SK-N-SH (cell line): ENCODE results near the gene ITPRIPL2. TPM values are rescaled to one million over a fixed set of nuclear protein-coding genes. Genes with fewer than 3 reads are reported as not detected.
A peak's percentile ranks its signal among the peaks of the same experiment; 100 is the strongest.

Experiments used
- CTCF ChIA-PET: fragments of 300-600, 350-600 bp; formaldehyde crosslinking; extraction: SDS; loops from one replicate; lab custom pipeline; 2021; lab: Yijun Ruan, JAX
- POLR2A ChIA-PET: fragments of 350-600 bp; sonication (Branson Sonifier 250); formaldehyde crosslinking; extraction: SDS; loops from one replicate; lab custom pipeline; 2020; ENCODE audit warnings: antibody characterized with exemption, inconsistent platforms; lab: Yijun Ruan, JAX
- DNase-seq: peaks from one replicate; pipeline ENCODE4 v3.0.0; 2012
- H2AFZ ChIP-seq: fragments of 200-600 bp; sonication (generic); 2 replicates; pipeline ENCODE4 v1.8.1; 2016; ENCODE audit warnings: antibody characterized with exemption, mild to moderate bottlenecking, low read depth
- H3F3A ChIP-seq: fragments of 200-600 bp; sonication (generic); replicated peaks from 2 replicates; pipeline ENCODE3; 2016; ENCODE audit warnings: antibody characterized with exemption, mild to moderate bottlenecking; ENCODE audit not compliant: insufficient read depth
- H3K27ac ChIP-seq, 2 experiments: fragments of 200-500 bp in 1 of 2; fragments of 200-600 bp in 1 of 2; sonication (Bioruptor generic) in 1 of 2; sonication (generic), shearing (Covaris generic) in 1 of 2; 2 replicates each; pipeline versions ENCODE4 v1.5.1 to v1.6.1; 2014 to 2016; ENCODE audit warnings: low read depth in 2 of 2, inconsistent platforms in 1 of 2, low read length in 1 of 2, mild to moderate bottlenecking in 1 of 2, mixed read lengths in 1 of 2
- H3K27me3 ChIP-seq: fragments of 200-600 bp; sonication (generic), shearing (Covaris generic); 2 replicates; pipeline ENCODE4 v1.6.1; 2016; ENCODE audit warnings: mixed run types; ENCODE audit not compliant: insufficient read depth
- H3K36me3 ChIP-seq, 2 experiments: fragments of 200-500 bp in 1 of 2; fragments of 200-600 bp in 1 of 2; sonication (Bioruptor generic) in 1 of 2; sonication (generic) in 1 of 2; replicated peaks in 1 of 2; 2 replicates each; pipeline versions ENCODE3 to v1.5.1; 2014 to 2016; ENCODE audit warnings: low read length in 1 of 2, mild to moderate bottlenecking in 1 of 2; ENCODE audit not compliant: insufficient read depth in 2 of 2, control insufficient read depth in 1 of 2
- H3K4me1 ChIP-seq, 2 experiments: fragments of 200-500 bp in 1 of 2; fragments of 200-600 bp in 1 of 2; sonication (Bioruptor generic) in 1 of 2; sonication (generic), shearing (Covaris generic) in 1 of 2; 2 replicates each; pipeline versions ENCODE4 v1.5.1 to v1.6.1; 2014 to 2016; ENCODE audit warnings: low read depth in 1 of 2, low read length in 1 of 2, mixed run types in 1 of 2; ENCODE audit not compliant: insufficient read depth in 2 of 2, control insufficient read depth in 1 of 2
- H3K4me2 ChIP-seq: fragments of 200-600 bp; sonication (generic), shearing (Covaris generic); 2 replicates; pipeline ENCODE4 v1.6.1; 2017; ENCODE audit warnings: mixed run types
- H3K4me3 ChIP-seq, 2 experiments: fragments of 200-500 bp in 1 of 2; fragments of 200-600 bp in 1 of 2; sonication (Bioruptor generic) in 1 of 2; sonication (generic), shearing (Covaris generic) in 1 of 2; 2 replicates each; pipeline versions ENCODE4 v1.5.1 to v1.8.1; 2014 to 2016; ENCODE audit warnings: low read depth in 2 of 2, inconsistent platforms in 1 of 2, low read length in 1 of 2, mild to moderate bottlenecking in 1 of 2, mixed read lengths in 1 of 2, moderate library complexity in 1 of 2
- H3K79me2 ChIP-seq: fragments of 200-600 bp; sonication (generic); 2 replicates; pipeline ENCODE4 v1.8.1; 2017; ENCODE audit warnings: mild to moderate bottlenecking; ENCODE audit not compliant: insufficient read depth
- H3K9ac ChIP-seq: fragments of 200-600 bp; sonication (generic); 2 replicates; pipeline ENCODE4 v1.6.1; 2017; ENCODE audit warnings: mixed run types
- H3K9me2 ChIP-seq: fragments of 200-600 bp; sonication (generic); 2 replicates; pipeline ENCODE4 v1.6.1; 2017; ENCODE audit warnings: mixed run types
- H3K9me3 ChIP-seq: fragments of 200-600 bp; sonication (generic); 2 replicates; pipeline ENCODE4 v1.6.1; 2017; ENCODE audit warnings: mixed run types, mild to moderate bottlenecking, moderate library complexity
- H4K20me1 ChIP-seq: fragments of 200-600 bp; sonication (generic); 2 replicates; pipeline ENCODE4 v1.6.1; 2017; ENCODE audit warnings: mild to moderate bottlenecking, mixed run types; ENCODE audit not compliant: insufficient read depth
- ELF1 ChIP-seq: IDR thresholded peaks from 2 replicates; pipeline ENCODE4 v1.4.0; 2012
- FOSL2 ChIP-seq: IDR thresholded peaks from 2 replicates; pipeline ENCODE4 v1.4.0; 2012; ENCODE audit warnings: low read depth, mild to moderate bottlenecking, moderate library complexity, borderline replicate concordance
- JUND ChIP-seq: IDR thresholded peaks from 2 replicates; pipeline ENCODE4 v1.4.0; 2012
- MAX ChIP-seq: IDR thresholded peaks from 2 replicates; pipeline ENCODE4 v1.4.0; 2012; ENCODE audit warnings: low read depth
- MEF2A ChIP-seq: IDR thresholded peaks from 2 replicates; pipeline ENCODE4 v1.4.0; 2012; ENCODE audit warnings: low read depth, borderline replicate concordance
- MXI1 ChIP-seq: IDR thresholded peaks from 2 replicates; pipeline ENCODE4 v1.6.1; 2012; ENCODE audit warnings: mild to moderate bottlenecking, low read depth, low read length, improper control_type of control experiment
- NRF1 ChIP-seq: IDR thresholded peaks from 2 replicates; pipeline ENCODE4 v1.6.1; 2012; ENCODE audit warnings: low read depth, mild to moderate bottlenecking, low read length
- POLR2AphosphoS5 ChIP-seq: IDR thresholded peaks from 2 replicates; pipeline ENCODE4 v1.6.1; 2012; ENCODE audit warnings: low read depth, low read length
- RAD21 ChIP-seq: IDR thresholded peaks from 2 replicates; pipeline ENCODE4 v1.6.1; 2012; ENCODE audit warnings: mild to moderate bottlenecking, low read length
- REST ChIP-seq: IDR thresholded peaks from 2 replicates; pipeline ENCODE4 v1.6.1; 2012; ENCODE audit warnings: mild to moderate bottlenecking, low read depth, low read length, moderate library complexity
- TCF12 ChIP-seq: IDR thresholded peaks from 2 replicates; pipeline ENCODE4 v1.4.0; 2012
- YY1 ChIP-seq: IDR thresholded peaks from 2 replicates; pipeline ENCODE4 v1.4.0; 2012; ENCODE audit warnings: low read depth, mild to moderate bottlenecking
- WGBS: methylation state at CpG from one replicate; pipeline ENCODE4 v1.1.6; 2017; ENCODE audit warnings: low lambda C conversion rate; 5-methylcytosine and 5-hydroxymethylcytosine counted together
- polyA plus RNA-seq, 3 experiments: library from polyadenylated mRNA; depleted of rRNA; stranded (reverse); fragments of >200 nt; gene quantifications; 2 replicates each; pipeline ENCODE4 v1.2.3, GENCODE V29; 2012
- TF ChIP-seq, protein P1 (sequence below): fragments of 150-350 bp; IDR thresholded peaks from 2 replicates; pipeline ENCODE4 v1.6.1; 2017; ENCODE audit warnings: antibody characterized with exemption, low read length, low read depth, borderline replicate concordance

Gene ITPRIPL2
- polyA plus RNA-seq, 1 of the 3 experiments (the other 2 are of a cell fraction), result 4.3 TPM

DNA sequence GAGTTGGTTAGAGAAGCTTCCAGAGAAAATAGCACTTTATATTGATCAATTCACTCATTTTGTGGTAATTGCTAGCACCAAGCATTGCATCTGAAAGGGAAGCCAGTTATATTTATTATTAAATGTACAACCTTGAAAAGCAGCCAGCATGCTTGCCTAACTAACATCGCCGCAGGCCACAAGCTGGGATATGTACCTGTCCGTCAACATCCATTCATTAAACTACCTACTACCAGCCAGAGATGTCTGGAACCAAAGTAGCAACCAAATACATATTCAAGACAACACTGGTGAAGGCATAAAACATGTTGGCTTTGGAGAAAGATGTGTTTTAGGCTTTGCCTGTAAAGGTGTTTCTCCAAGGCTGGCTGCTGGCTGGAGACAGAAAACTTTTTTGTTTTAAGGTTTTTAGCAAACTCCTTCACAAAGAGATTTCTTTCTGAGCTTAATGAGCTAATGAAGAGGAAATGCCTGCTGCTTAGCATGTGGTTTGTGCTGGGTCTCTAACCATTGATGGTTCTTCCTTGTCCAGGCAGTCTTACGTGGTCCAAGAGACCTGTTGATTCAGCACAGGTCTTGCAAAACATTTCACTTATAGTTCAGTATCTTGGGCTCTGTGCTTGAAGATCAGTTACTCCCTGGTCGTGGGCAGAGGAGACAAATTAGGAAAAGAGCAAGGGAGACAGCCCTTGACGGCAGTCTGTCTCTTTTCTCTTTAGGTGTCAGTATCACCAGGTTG lies 3.1 kb downstream of the ITPRIPL2 start:
- POLR2A ChIA-PET, result no interaction called here
- CTCF ChIA-PET, result interaction anchor here (0.9 to 1.5 kb wide), 3 partner anchors 60 to 386 kb away, joined by 3 to 6 read pairs (median 3); no protein-coding TSS in a partner anchor
- H3K36me3 ChIP-seq, result peaks cover 11 to 21% of the 10 kb centered on the region in 2 experiments
- 78% methylated on average over 6 of the region's 6 CpGs for WGBS
- no peak overlapping the region for H3K4me3 ChIP-seq
- H3F3A ChIP-seq, result peaks cover 32% of the 10 kb centered on the region
- H4K20me1 ChIP-seq, result 0 out of 2 replicates have a peak, but pooled peaks cover 5% of the 10 kb centered on the region
- peaks cover 77% of the 10 kb centered on the region for H3K79me2 ChIP-seq
- peak overlapping the region; percentile 93 for H3K4me2 ChIP-seq
- no peak overlapping the region for H3K9ac ChIP-seq
- peak overlapping the region in 1 of 2 experiments; percentile 94; a peak in 1 of 4 replicates for H3K27ac ChIP-seq
- no peak for DNase-seq
- H3K27me3 ChIP-seq, result no peaks in the 10 kb centered on the region
- H3K9me3 ChIP-seq, result no peaks in the 10 kb centered on the region
- H3K4me1 ChIP-seq, result peaks cover 13 to 41% of the 10 kb centered on the region in 2 experiments; a peak in 3 of 4 replicates
- H3K9me2 ChIP-seq, result no peaks in the 10 kb centered on the region
- TF ChIP-seq, protein P1, sequence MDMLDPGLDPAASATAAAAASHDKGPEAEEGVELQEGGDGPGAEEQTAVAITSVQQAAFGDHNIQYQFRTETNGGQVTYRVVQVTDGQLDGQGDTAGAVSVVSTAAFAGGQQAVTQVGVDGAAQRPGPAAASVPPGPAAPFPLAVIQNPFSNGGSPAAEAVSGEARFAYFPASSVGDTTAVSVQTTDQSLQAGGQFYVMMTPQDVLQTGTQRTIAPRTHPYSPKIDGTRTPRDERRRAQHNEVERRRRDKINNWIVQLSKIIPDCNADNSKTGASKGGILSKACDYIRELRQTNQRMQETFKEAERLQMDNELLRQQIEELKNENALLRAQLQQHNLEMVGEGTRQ, result no peak
- H2AFZ ChIP-seq, result no peak overlapping the region

- Histone ChIP-seq H3K4me3 (peak overlapping the region; percentile 40 to 66), H3K4me1 (peaks cover 8 to 39% of the 10 kb centered on the region in 2 experiments; a peak in 3 of 4 replicates), H3K27ac (peak overlapping the region; percentile 81 to 94)
- no peak for TF ChIP-seq POLR2AphosphoS5
- TF ChIP-seq MXI1, result no peak
- no peak for TF ChIP-seq RAD21
- peak; percentile 54; the same call in 1 of the 2 replicates for TF ChIP-seq MAX
- TF ChIP-seq MEF2A, result no peak
- TF ChIP-seq, protein P1, result no peak
- TF ChIP-seq YY1, result 0 out of 2 replicates have a peak, but pooled peaks have one; percentile 26
- no peak for TF ChIP-seq NRF1
- no peak for TF ChIP-seq REST
- peak; percentile 57; the same call in 1 of the 2 replicates for TF ChIP-seq JUND
- peak; percentile 39; the same call in 1 of the 2 replicates for TF ChIP-seq TCF12
- TF ChIP-seq FOSL2, result peak; percentile 79
- 0 out of 2 replicates have a peak, but pooled peaks have one; percentile 25 for TF ChIP-seq ELF1
- TF ChIP-seq, all 33 proteins: peak for 6
- 22% methylated on average over 6 of the region's 6 CpGs for WGBS
- peaks cover 32% of the 10 kb centered on the region for H3F3A ChIP-seq
- H4K20me1 ChIP-seq, result 0 out of 2 replicates have a peak, but pooled peaks cover 5% of the 10 kb centered on the region
- H3K36me3 ChIP-seq, result peaks cover 11 to 21% of the 10 kb centered on the region in 2 experiments
- ChIA-PET CTCF (interaction anchor here (0.8 to 1.6 kb wide), 4 partner anchors 14 to 48 kb away, joined by 3 to 5 read pairs (median 3); no protein-coding TSS in a partner anchor), POLR2A (no interaction called here)
- H3K9ac ChIP-seq, result peak overlapping the region; percentile 68
- no peaks in the 10 kb centered on the region for H3K9me3 ChIP-seq
- H3K79me2 ChIP-seq, result peaks cover 67% of the 10 kb centered on the region
- DNase-seq, result no peak
- no peaks in the 10 kb centered on the region for H3K9me2 ChIP-seq
- H2AFZ ChIP-seq, result peak overlapping the region; percentile 48
- no peaks in the 10 kb centered on the region for H3K27me3 ChIP-seq
- H3K4me2 ChIP-seq, result peak overlapping the region; percentile 80
Measured at GRCh38 chr16:19118938-19119431, 5.2 kb downstream of the ITPRIPL2 start.
